ENCODE results near the gene ARHGAP8.
"Not testable (repeated sequence)": the region's sequence is repeated elsewhere in the genome, so short reads cannot be mapped to it uniquely, and the experiment has no call there.

Gene ARHGAP8

DNA sequence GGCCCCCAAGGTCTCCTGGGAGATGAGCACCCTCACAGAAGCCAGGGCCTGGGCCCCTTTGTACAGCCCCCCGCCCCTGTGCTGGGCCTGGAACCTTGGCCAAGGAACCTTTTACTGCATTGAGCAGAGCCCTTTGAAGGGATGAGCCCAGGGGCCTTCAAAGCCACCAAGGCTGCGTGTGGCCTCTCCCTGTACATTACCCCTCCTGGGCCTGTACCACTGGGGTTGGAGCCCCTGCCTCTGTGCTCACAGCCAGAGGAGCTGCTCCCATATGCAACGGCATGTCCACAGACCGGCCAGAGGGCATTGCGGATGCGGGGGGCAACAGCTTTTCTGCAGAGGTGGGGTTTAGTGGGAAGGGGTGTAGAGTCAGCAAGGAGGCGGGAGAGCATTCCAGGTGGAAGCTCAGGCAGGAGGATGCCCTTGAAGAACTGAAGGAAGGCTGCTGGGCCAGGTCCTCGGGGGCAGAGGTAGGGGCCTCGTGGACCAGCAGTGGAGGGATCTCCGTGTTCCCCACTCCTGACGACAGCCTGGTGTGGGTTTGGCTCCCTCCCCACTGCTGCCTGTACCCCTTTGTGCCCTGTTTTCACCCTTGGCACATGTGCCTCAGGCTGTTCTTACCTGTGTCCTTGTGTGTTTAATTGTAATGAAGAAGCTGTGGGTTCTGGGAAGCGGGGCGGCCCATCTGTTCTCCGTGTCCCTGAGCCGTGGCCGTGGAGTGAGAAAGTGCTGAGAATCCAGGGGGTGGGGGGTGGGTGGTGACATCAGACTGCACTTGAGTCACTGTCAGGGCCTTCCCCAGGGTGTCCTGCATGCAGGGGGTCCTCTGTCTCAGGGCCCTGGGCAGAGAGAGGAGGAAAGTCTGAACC lies 46.9 kb downstream of the ARHGAP8 start:
- TF ChIP-seq, protein P1, sequence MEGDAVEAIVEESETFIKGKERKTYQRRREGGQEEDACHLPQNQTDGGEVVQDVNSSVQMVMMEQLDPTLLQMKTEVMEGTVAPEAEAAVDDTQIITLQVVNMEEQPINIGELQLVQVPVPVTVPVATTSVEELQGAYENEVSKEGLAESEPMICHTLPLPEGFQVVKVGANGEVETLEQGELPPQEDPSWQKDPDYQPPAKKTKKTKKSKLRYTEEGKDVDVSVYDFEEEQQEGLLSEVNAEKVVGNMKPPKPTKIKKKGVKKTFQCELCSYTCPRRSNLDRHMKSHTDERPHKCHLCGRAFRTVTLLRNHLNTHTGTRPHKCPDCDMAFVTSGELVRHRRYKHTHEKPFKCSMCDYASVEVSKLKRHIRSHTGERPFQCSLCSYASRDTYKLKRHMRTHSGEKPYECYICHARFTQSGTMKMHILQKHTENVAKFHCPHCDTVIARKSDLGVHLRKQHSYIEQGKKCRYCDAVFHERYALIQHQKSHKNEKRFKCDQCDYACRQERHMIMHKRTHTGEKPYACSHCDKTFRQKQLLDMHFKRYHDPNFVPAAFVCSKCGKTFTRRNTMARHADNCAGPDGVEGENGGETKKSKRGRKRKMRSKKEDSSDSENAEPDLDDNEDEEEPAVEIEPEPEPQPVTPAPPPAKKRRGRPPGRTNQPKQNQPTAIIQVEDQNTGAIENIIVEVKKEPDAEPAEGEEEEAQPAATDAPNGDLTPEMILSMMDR (IDR thresholded peaks at IDR 0.05; ENCODE audit: low read depth, low read length) = no peak
- Histone ChIP-seq H3K4me3 (ENCODE audit: low read depth, low read length) (no peak overlapping the region), H3K27me3 (ENCODE audit: insufficient read depth, low read depth, severe bottlenecking) (peaks cover 5% of the 10 kb centered on the region), H3K36me3 (no peaks in the 10 kb centered on the region), H3K27ac (no peak overlapping the region), H3K9me3 (ENCODE audit: severe bottlenecking) (no peaks in the 10 kb centered on the region)
- no peak for DNase-seq

DNA sequence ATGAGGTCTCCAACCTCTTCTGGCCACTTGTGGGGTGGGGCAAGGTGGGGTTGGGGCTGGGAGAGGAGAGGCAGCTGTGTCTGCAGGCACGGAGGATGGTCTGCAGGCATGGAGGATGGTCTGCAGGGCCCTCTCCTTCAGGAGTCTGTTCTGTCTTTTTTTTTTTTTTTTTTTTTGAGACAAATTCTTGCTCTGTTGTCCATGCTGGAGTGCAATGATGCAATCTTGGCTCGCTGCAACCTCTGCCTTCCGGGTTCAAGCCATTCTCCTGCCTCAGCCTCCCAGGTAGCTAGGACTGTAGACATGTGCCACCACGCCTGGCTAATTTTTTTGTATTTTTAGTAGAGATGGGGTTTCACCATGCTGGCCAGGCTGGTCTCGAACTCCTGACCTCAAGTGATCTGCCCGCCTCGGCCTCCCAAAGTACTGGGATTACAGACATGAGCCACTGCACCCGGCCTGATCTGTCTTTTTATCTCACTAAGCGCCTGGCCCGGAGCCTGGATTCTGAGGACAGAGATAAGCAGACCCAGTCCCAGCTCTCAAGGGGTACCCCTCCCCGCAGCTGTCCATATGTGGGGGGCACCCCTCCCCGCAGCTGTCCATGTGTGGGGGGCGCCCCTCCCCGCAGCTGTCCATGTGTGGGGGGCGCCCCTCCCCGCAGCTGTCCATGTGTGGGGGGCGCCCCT lies 47.7 kb downstream of the ARHGAP8 start:
- H3K27ac ChIP-seq; H3K27me3 ChIP-seq (ENCODE audit: insufficient read depth, low read depth, severe bottlenecking); H3K9me3 ChIP-seq (ENCODE audit: severe bottlenecking); H3K4me3 ChIP-seq (ENCODE audit: low read depth, low read length); H3K36me3 ChIP-seq: not testable (repeated sequence)
- DNase-seq = peak; percentile 56

DNA sequence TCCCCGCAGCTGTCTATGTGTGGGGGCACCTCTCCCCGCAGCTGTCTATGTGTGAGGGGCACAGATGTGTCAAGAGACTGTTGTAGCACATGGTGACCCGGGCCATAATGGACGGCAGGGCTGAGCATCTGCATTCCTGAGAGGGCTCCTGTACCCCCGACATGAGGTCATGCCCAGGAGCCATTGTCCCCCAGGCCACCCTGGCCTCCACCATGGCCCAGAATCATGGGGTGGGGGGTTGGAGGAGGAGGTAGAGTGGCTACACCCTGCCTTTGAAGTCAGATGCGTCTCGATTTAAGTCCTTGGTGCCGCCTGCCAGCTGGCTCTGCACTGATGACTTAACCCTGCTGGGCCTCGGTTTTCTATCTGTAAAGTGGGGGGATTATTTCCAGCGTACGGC lies 49.1 kb downstream of the ARHGAP8 start:
- H3K4me3 ChIP-seq (ENCODE audit: low read depth, low read length) = no peak overlapping the region
- H3K27me3 ChIP-seq (ENCODE audit: insufficient read depth, low read depth, severe bottlenecking) = peaks cover 5% of the 10 kb centered on the region
- TF ChIP-seq, protein P1 (IDR thresholded peaks at IDR 0.05; ENCODE audit: low read depth, low read length) = no peak
- DNase-seq = no peak
- no peak overlapping the region for H3K27ac ChIP-seq
- no peaks in the 10 kb centered on the region for H3K36me3 ChIP-seq
- H3K9me3 ChIP-seq (ENCODE audit: severe bottlenecking) = no peaks in the 10 kb centered on the region

DNA sequence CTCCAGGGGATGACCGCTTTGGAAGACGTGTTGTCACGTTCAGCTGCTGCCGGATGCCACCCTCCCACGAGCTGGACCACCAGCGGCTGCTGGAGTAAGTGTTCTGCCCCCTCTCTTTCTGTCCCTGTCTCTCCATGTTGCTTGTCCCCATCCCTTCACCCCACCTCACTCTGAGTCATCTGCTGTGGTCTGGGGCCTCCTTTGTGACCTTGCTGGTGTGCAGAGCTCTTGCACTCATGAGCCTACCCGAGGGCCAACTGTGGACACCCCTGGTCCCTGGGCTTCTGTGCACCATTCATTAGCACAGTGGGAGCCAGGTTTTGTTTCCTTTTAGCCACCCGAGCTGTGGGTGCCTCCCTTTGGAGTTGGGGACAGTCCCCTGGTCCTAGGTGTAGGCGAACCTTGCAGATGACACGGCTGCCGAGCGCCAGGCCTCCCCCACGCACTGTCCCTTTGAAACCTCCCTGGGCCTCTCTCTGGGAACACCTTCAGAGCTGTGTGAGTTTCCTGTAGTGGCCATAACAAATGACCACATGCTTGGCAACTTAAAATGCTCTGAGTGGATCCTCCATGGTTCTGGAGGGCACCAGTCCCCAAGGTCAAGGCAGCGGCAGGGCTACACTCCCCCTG lies 49.8 kb downstream of the ARHGAP8 start:
- DNase-seq = no peak
- Histone ChIP-seq H3K27ac (no peak overlapping the region), H3K4me3 (ENCODE audit: low read depth, low read length) (no peak overlapping the region), H3K9me3 (ENCODE audit: severe bottlenecking) (no peaks in the 10 kb centered on the region), H3K36me3 (no peaks in the 10 kb centered on the region), H3K27me3 (ENCODE audit: insufficient read depth, low read depth, severe bottlenecking) (peaks cover 5% of the 10 kb centered on the region)
- TF ChIP-seq, protein P1 (IDR thresholded peaks at IDR 0.05; ENCODE audit: low read depth, low read length) = no peak

DNA sequence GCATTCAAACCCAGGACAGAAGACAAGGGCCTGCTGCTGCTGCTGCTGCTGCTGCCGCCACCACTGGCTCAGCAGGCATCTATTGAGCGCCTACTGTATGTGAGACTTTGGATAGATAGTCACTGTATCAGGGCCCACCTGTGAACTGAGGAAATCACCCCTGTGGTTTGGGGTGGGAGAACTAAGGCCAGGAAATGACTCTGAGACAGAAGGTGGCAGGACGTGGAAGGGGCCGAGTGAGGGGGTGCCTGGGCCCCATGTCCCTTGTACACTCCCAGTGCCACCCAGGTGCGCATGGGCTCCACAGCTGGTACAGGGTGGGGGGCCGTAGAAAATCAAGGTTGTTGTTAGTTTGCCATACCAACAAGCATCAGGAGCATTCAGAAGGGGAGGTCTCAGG lies 50.6 kb downstream of the ARHGAP8 start:
- Histone ChIP-seq H3K27me3 (ENCODE audit: insufficient read depth, low read depth, severe bottlenecking) (peaks cover 5% of the 10 kb centered on the region), H3K4me3 (ENCODE audit: low read depth, low read length) (no peak overlapping the region), H3K36me3 (no peaks in the 10 kb centered on the region), H3K9me3 (ENCODE audit: severe bottlenecking) (no peaks in the 10 kb centered on the region), H3K27ac (no peak overlapping the region)
- TF ChIP-seq, protein P1 (IDR thresholded peaks at IDR 0.05; ENCODE audit: low read depth, low read length) = no peak
- DNase-seq = no peak

DNA sequence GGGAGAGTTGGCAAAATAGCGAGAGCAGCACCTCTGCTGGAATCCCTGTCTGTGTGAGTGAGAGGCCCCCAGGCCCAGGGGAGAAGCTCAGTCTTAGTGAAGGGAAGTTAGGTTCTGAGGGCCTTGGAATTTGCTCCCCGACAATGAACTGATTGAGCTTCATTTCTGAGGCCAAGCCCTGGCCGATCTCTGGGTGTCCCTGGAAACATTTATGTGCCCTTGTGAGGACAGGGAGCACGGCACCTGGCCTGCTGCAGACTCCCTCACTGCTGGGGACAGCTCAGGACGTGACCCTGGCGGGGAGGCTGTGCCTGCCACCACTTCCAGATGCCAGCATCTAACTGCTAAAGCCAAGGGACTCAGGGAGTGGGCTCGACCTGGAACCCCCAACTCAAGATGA lies 52.0 kb downstream of the ARHGAP8 start:
- no peak overlapping the region for H3K27ac ChIP-seq
- no peaks in the 10 kb centered on the region for H3K36me3 ChIP-seq
- TF ChIP-seq, protein P1 (IDR thresholded peaks at IDR 0.05; ENCODE audit: low read depth, low read length) = no peak
- H3K4me3 ChIP-seq (ENCODE audit: low read depth, low read length) = no peak overlapping the region
- DNase-seq = no peak
- H3K27me3 ChIP-seq (ENCODE audit: insufficient read depth, low read depth, severe bottlenecking) = no peaks in the 10 kb centered on the region
- H3K9me3 ChIP-seq (ENCODE audit: severe bottlenecking) = no peaks in the 10 kb centered on the region

Measured in WERI-Rb-1 (cell line).